SK-N-SH treated with all-trans-retinoic acid at 6 μM for 48 hours (cell line): ENCODE results near the gene ADORA3.

Experiments
- ZC3H10 ChIP-seq: fragments of 250-450 bp; sonication (Bioruptor Pico); IDR thresholded peaks from 2 replicates; pipeline ENCODE4 v1.5.1; 2021; ENCODE audit warnings: mild to moderate bottlenecking, moderate library complexity
- ZFP30 ChIP-seq: fragments of 450-650 bp; formaldehyde crosslinking; IDR thresholded peaks from 2 replicates; pipeline ENCODE4 v1.5.0; 2022; ENCODE audit warnings: mild to moderate bottlenecking, moderate library complexity
- TF ChIP-seq, protein P1 (sequence below): fragments of 250-450 bp; sonication (Bioruptor Pico); IDR thresholded peaks from 2 replicates; pipeline ENCODE4 v1.8.0; 2021; ENCODE audit warnings: low read depth, mild to moderate bottlenecking, moderate library complexity, borderline replicate concordance

DNA sequence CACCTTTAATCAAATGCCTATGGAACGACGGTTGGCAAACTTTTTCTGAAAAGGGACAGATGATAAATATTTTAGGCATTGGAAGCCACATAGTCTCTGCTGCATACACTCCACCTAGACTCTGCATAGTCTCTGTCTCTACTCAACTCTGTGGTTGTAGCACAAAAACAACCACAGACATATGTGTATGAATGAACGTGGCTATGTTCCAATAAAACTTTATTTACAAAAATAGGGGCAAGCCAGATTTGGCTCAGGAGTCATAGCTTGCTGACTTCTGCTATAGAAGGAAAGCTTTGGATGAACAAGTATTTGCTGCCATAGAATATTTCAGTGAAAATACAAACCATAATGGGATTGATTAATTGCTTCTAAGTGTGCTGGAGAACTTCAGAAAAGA, 37.5 kb upstream of the ADORA3 start:
- TF ChIP-seq ZC3H10 (CRISPR knock-in tag) (no peak), ZFP30 (CRISPR knock-in tag) (no peak)
- TF ChIP-seq, protein P1, sequence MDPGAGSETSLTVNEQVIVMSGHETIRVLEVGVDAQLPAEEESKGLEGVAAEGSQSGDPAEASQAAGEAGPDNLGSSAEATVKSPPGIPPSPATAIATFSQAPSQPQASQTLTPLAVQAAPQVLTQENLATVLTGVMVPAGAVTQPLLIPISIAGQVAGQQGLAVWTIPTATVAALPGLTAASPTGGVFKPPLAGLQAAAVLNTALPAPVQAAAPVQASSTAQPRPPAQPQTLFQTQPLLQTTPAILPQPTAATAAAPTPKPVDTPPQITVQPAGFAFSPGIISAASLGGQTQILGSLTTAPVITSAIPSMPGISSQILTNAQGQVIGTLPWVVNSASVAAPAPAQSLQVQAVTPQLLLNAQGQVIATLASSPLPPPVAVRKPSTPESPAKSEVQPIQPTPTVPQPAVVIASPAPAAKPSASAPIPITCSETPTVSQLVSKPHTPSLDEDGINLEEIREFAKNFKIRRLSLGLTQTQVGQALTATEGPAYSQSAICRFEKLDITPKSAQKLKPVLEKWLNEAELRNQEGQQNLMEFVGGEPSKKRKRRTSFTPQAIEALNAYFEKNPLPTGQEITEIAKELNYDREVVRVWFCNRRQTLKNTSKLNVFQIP (CRISPR knock-in tag), result no peak
